ENCODE measurements around the gene TANGO2.

TANGO2 gene

GRCh38 chr22:20011993-20012740 lies 8.7 kb upstream of the TANGO2 start:
- no peak for DNase-seq (ENCODE audit: low spot score)
- in situ Hi-C loops (cut with MboI; ENCODE audit: low sequenced_read_pairs, unreplicated experiment): no loop called here
- no peak for TF ChIP-seq CTCF (IDR thresholded peaks at IDR 0.05; ENCODE audit: borderline replicate concordance, control extremely low read depth, extremely low read depth, insufficient read depth, missing control alignments)

DNA sequence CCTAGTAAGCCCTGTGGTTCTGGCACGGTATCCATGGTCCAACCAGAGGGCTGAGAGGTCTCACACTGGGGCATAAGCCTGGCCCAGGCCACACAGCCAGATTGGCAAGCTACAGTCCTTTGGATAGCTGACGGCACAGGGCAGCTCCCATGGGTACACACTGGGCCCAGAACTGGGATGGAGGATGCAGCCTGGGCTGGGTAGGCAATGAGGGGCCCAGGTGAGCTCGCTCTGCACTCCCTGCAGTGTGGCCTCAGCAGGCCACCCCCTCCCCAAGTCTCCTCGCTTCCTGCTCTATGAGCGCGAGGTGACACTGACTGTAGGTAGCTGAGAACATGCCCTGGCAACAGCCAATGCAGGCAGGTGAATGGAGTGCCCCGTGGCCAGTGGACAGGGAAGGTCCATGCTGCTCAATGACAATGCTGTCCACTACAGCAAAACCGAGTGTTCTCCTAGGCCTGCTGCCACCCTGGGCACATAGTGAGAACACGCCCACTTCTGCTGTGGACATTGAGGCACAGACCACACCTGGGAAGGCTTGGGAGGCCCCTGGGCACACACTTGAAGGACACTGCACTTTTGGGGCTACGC lies 8.1 kb upstream of the TANGO2 start:
- in situ Hi-C loops (cut with MboI; ENCODE audit: low sequenced_read_pairs, unreplicated experiment): no loop called here
- DNase-seq (ENCODE audit: low spot score): no peak
- no peak for TF ChIP-seq CTCF (IDR thresholded peaks at IDR 0.05; ENCODE audit: borderline replicate concordance, control extremely low read depth, extremely low read depth, insufficient read depth, missing control alignments)

DNA sequence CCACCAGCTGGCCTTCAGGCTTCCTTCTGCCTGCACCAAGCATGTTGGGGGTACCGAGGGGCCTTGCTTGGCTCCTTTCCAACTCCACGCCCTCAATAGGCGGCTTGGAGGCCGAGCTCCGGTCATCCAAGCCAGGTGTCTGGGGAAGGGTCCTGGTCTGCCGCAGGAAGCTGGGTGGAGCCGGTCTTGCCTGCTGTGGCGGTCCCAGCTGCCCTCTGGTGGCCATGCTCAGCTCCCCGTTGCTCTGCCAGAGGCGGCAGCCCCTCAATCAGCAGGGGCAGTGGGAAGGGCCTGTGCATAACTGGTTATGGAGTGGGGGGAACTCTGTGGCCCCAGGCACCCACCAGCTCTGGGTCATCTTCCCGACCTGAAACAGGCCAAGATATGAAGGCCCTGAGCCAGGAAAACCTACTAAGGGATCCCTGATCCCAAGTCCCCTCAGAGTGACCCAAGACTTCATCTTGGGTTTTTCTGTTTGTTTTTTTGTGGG lies 7.5 kb upstream of the TANGO2 start:
- TF ChIP-seq CTCF (IDR thresholded peaks at IDR 0.05; ENCODE audit: borderline replicate concordance, control extremely low read depth, extremely low read depth, insufficient read depth, missing control alignments): peak; percentile 49
- DNase-seq (ENCODE audit: low spot score): peak; percentile 81
- in situ Hi-C loops (cut with MboI; ENCODE audit: low sequenced_read_pairs, unreplicated experiment): no loop called here

DNA sequence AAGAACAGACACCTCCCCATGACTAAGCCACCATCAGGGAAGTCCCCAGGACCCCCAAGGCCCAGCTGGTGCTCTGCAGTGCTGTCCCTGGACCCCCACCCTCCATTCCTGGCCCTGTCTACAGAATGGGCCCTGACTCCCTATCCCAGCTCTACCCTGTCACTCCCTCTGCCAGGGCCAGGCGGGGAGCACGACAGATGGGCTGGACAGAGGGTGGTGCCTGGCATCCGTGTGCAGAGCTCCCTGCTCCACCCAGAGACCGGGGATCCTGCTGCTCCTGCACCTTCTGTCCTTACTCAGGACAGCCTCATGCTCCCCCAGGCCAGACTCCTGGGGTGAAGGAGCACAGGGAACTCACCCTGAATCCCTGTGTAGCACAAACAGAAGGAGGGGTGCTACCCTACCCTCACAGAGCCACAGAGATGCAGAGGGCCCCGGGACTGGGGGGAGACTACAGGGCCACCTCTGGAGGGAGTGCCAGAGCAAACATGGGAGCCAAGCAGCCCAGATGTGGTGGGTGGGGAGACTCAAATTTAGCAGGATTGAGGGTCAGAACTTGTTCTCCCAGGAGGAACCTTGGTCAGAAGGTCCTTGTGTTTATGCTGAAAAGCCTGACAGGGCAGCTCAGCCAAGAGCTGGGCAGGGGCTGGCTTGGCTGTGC lies 6.3 kb upstream of the TANGO2 start:
- DNase-seq (ENCODE audit: low spot score): no peak
- in situ Hi-C loops (cut with MboI; ENCODE audit: low sequenced_read_pairs, unreplicated experiment): no loop called here
- TF ChIP-seq CTCF (IDR thresholded peaks at IDR 0.05; ENCODE audit: borderline replicate concordance, control extremely low read depth, extremely low read depth, insufficient read depth, missing control alignments): no peak

GRCh38 chr22:20015187-20015625 lies 5.7 kb upstream of the TANGO2 start:
- no peak for TF ChIP-seq CTCF (IDR thresholded peaks at IDR 0.05; ENCODE audit: borderline replicate concordance, control extremely low read depth, extremely low read depth, insufficient read depth, missing control alignments)
- in situ Hi-C loops (cut with MboI; ENCODE audit: low sequenced_read_pairs, unreplicated experiment): no loop called here
- DNase-seq (ENCODE audit: low spot score): no peak

DNA sequence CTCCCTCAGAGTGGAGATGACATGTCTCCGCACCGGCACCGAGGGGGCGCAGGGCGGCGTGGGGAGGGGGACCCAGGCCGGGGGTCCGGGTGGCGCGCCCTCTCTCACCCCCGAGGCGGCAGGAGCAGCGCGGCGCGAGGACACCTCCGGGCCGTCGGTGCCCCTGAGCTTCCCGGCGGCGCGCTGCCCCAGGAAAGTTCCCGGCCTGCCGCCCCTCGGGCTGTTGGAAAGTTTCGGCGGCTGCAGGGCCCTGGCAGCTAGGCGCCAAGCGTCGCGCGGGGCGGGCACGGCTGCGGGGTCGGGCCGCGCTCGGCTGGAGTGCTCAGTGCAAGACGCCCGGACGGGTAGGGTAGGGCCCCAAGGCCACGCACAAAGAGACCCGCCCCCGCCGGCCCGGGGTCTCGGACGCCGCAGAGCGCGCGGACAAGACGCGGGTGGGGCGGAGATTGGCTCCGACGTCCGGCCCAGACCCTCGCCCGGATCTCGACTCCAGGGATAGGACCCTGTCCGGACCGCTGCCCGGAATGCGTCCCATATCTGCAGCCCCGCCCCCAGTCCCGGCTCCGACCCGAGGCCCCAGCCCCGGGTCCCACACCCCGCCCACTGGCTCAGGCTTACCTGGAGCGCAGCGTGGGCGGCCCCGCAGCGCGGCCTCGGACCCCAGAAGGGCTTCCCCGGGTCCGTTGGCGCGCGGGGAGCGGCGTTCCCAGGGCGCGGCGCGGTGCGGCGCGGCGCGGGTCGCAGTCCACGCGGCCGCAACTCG lies 4.8 kb upstream of the TANGO2 start:
- no peak for TF ChIP-seq CTCF (IDR thresholded peaks at IDR 0.05; ENCODE audit: borderline replicate concordance, control extremely low read depth, extremely low read depth, insufficient read depth, missing control alignments)
- in situ Hi-C loops (cut with MboI; ENCODE audit: low sequenced_read_pairs, unreplicated experiment): no loop called here
- DNase-seq (ENCODE audit: low spot score): no peak
